ENCODE data around the gene KRT24. TPM values are rescaled to one million over a fixed set of nuclear protein-coding genes. Genes with fewer than 3 reads are reported as not detected.

The KRT24 gene
- total RNA-seq, 6 experiments from 2014 or later = not detected

- TF ChIP-seq, protein P1, sequence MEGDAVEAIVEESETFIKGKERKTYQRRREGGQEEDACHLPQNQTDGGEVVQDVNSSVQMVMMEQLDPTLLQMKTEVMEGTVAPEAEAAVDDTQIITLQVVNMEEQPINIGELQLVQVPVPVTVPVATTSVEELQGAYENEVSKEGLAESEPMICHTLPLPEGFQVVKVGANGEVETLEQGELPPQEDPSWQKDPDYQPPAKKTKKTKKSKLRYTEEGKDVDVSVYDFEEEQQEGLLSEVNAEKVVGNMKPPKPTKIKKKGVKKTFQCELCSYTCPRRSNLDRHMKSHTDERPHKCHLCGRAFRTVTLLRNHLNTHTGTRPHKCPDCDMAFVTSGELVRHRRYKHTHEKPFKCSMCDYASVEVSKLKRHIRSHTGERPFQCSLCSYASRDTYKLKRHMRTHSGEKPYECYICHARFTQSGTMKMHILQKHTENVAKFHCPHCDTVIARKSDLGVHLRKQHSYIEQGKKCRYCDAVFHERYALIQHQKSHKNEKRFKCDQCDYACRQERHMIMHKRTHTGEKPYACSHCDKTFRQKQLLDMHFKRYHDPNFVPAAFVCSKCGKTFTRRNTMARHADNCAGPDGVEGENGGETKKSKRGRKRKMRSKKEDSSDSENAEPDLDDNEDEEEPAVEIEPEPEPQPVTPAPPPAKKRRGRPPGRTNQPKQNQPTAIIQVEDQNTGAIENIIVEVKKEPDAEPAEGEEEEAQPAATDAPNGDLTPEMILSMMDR (IDR thresholded peaks at IDR 0.05) = no peak
- Mint-ChIP-seq H3K27me3 (ENCODE audit: insufficient read depth) (peaks cover 49% of the 10 kb centered on the region), H3K4me1 (ENCODE audit: low read depth) (no peaks in the 10 kb centered on the region), H3K4me3 (no peak overlapping the region), H3K36me3 (ENCODE audit: low read depth) (no peaks in the 10 kb centered on the region), H3K9me3 (no peaks in the 10 kb centered on the region), H3K27ac (no peak overlapping the region)
- no peak for DNase-seq
Observed at GRCh38 chr17:40695874-40696472, 7.6 kb downstream of the KRT24 start.

DNA sequence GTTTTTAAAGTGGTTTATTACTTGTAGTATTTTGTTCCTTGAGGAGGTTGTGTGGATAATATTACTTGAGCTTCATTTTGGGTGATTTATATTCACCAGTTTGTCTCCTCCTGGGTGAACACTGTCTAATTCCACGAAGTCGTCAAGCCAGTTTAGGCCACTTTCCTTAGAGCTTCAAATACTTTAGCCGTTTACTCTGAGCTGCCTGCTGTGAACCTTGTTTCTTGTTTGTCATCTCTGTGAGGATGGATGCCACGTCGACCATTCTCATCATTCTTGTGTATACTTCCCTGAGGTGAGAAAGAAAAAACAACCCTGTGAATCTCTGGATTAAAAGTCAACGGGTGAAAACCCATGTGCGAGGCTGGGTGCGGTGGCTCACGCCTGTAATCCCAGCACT, 9.0 kb downstream of the KRT24 start:
- Mint-ChIP-seq H3K27ac (no peak overlapping the region), H3K4me1 (ENCODE audit: low read depth) (no peaks in the 10 kb centered on the region), H3K4me3 (no peak overlapping the region), H3K36me3 (ENCODE audit: low read depth) (no peaks in the 10 kb centered on the region), H3K27me3 (ENCODE audit: insufficient read depth) (peaks cover 49% of the 10 kb centered on the region), H3K9me3 (no peaks in the 10 kb centered on the region)
- DNase-seq = no peak
- TF ChIP-seq, protein P1 (IDR thresholded peaks at IDR 0.05) = no peak

DNA sequence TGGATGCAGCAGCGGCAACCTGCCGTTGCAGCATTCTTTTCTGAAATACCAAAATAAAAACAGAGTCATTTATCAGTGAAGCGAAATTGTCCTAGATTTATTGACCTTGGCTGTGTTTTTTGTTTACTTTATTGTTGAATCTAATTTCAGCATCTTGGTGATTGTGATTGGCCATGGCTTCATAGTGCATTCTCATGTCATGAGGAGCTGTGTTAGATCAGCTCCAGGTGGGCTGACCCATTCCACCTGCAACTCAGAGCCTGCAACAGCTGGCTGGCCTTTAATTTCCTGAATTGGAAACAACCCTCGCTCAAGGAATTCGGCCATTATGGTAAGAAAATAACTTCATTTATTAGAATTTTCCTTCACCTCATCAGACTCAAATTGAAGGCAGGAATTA, 16.4 kb downstream of the KRT24 start:
- Mint-ChIP-seq H3K9me3 (no peaks in the 10 kb centered on the region), H3K4me3 (no peak overlapping the region), H3K4me1 (ENCODE audit: low read depth) (no peaks in the 10 kb centered on the region), H3K27ac (no peak overlapping the region), H3K36me3 (ENCODE audit: low read depth) (no peaks in the 10 kb centered on the region), H3K27me3 (ENCODE audit: insufficient read depth) (peaks cover 31% of the 10 kb centered on the region)
- TF ChIP-seq, protein P1 (IDR thresholded peaks at IDR 0.05) = no peak
- DNase-seq = no peak

DNA sequence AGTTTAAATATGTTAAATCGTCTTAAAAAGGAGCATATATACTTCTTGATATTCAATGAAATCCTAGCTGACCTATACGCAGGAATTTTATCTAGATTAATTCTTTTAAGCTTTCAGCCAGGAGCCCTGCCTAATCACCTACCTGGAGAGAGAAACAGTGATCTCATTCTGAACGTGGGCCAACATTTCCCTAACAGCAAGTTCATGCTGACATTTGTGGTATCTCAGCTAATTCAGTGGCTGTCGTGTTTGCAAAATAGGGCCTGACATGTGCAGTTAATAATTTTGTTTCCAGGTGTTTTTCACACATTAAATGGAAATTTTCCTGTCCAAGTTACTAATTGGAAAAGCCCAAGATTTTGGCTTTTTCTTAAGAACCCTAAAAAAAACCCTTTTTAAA, 17.4 kb downstream of the KRT24 start:
- Mint-ChIP-seq H3K27ac (no peak overlapping the region), H3K4me3 (no peak overlapping the region), H3K4me1 (ENCODE audit: low read depth) (no peaks in the 10 kb centered on the region), H3K36me3 (ENCODE audit: low read depth) (no peaks in the 10 kb centered on the region), H3K27me3 (ENCODE audit: insufficient read depth) (peaks cover 33% of the 10 kb centered on the region), H3K9me3 (no peaks in the 10 kb centered on the region)
- TF ChIP-seq, protein P1 (IDR thresholded peaks at IDR 0.05) = no peak
- DNase-seq = no peak

GRCh38 chr17:40680998-40681397, 22.6 kb downstream of the KRT24 start:
- DNase-seq = no peak
- no peaks in the 10 kb centered on the region for H3K9me3 Mint-ChIP-seq
- no peaks in the 10 kb centered on the region for H3K4me1 Mint-ChIP-seq (ENCODE audit: low read depth)
- H3K27me3 Mint-ChIP-seq (ENCODE audit: insufficient read depth) = peaks cover 33% of the 10 kb centered on the region
- no peak overlapping the region for H3K4me3 Mint-ChIP-seq
- H3K36me3 Mint-ChIP-seq (ENCODE audit: low read depth) = no peaks in the 10 kb centered on the region
- no peak overlapping the region for H3K27ac Mint-ChIP-seq
- TF ChIP-seq, protein P1 (IDR thresholded peaks at IDR 0.05) = no peak

GRCh38 chr17:40679523-40679907, 24.0 kb downstream of the KRT24 start:
- Mint-ChIP-seq H3K9me3 (no peaks in the 10 kb centered on the region), H3K27ac (no peak overlapping the region), H3K36me3 (ENCODE audit: low read depth) (no peaks in the 10 kb centered on the region), H3K4me3 (no peak overlapping the region), H3K27me3 (ENCODE audit: insufficient read depth) (peaks cover 36% of the 10 kb centered on the region), H3K4me1 (ENCODE audit: low read depth) (no peaks in the 10 kb centered on the region)
- TF ChIP-seq, protein P1 (IDR thresholded peaks at IDR 0.05) = no peak
- no peak for DNase-seq
